ENCODE results near the gene KCNAB3.

- no peak for TF ChIP-seq CTCF (IDR thresholded peaks at IDR 0.05; ENCODE audit: low read depth, low read length, missing input control)
- no peak for TF ChIP-seq SP1 (IDR thresholded peaks at IDR 0.05)
- TF ChIP-seq HNF4G (IDR thresholded peaks at IDR 0.05): no peak
- TF ChIP-seq ATF3 (IDR thresholded peaks at IDR 0.05): no peak
- TF ChIP-seq JUND (IDR thresholded peaks at IDR 0.05): no peak
- TF ChIP-seq GABPA (IDR thresholded peaks at IDR 0.05 in 1 of 2, conservative IDR thresholded peaks at IDR 0.05 in 1 of 2): no peak
- TF ChIP-seq HNF4A (conservative IDR thresholded peaks at IDR 0.05): no peak
- no peak for TF ChIP-seq RAD21 (IDR thresholded peaks at IDR 0.05)
- no peak for TF ChIP-seq NR2F2 (IDR thresholded peaks at IDR 0.05)
- no peak for TF ChIP-seq RXRA (IDR thresholded peaks at IDR 0.05)
- TF ChIP-seq MAX (IDR thresholded peaks at IDR 0.05): no peak
- TF ChIP-seq TAF1 (conservative IDR thresholded peaks at IDR 0.05): no peak
- no peak for TF ChIP-seq YY1 (IDR thresholded peaks at IDR 0.05)
- TF ChIP-seq EGR1 (IDR thresholded peaks at IDR 0.05; ENCODE audit: low read depth in 2 of 2): no peak
Observed at GRCh38 chr17:7940743-7941142, 11.1 kb upstream of the KCNAB3 start.

All from liver (tissue), 3 donors.